NCI-H510A treated with DMSO at 0.1 percent for 48 hours (cell line): ENCODE results near the gene PRKN.
"Not testable (repeated sequence)": the region's sequence is repeated elsewhere in the genome, so short reads cannot be mapped to it uniquely, and the experiment has no call there.

ENCODE experiments used
- DNase-seq: peaks from one replicate; lab custom pipeline; 2025; lab: John Stamatoyannopoulos, UW

The PRKN gene

DNA sequence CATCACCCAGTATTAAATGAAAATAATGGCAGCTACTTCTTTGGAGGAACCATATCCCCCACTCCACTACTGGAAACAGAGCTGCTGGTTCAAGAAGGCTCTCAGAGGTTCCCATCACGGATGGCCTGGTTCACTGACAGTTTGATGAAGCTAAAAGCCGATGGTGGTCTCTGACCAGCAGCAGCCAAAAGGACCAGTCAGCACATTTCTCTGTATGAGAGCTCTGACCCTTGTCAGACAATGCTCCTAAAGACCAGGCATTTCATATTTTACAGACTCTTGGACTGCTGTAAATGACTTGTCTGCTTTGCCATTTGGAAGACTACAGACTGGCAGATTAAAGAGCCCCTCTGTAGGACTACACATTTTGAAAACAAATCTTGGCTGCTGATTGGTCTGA, 16.6 kb downstream of the PRKN start:
- no peak for DNase-seq

DNA sequence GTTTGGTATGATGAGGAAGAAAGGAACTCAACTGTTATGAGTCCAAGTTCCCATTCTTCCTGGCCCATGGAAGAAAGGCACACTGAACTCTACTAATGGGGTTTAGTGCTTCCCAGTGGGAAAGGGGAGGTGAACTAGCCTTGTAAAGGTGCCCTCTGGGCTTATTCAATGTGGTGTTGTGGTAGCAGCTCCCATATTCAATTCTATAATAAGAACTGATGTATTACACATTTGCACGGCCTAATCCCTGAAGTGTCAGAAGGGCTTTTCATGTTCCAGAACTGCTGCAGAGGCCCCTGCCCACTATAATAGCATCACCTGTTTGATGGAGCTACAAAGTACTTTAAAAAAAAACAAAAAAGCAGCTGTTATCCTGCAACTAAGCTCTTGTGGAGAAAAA, 17.1 kb downstream of the PRKN start:
- no peak for DNase-seq

DNA sequence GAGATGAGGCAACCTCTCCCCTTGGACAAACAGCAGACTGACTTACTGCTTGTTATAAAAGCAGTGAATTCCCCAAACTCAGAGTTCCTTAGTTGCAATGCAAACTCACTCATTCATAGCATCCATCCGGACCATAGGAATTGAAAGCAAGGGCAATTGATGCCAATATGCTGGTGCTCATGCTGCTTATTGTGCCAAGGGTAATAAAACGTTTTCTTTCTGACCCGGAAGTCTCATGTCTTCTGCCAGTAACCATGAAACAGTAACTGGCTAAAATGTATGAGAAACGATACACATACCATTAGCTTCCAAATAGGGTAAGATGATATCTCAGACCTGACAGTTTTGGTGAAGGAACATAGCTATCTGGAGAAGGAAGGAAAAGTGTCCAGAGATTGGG, 18.1 kb downstream of the PRKN start:
- no peak for DNase-seq

- DNase-seq = no peak
These were observed 18.6 kb downstream of the PRKN start for GRCh38 chr6:162708971-162709370.

- no peak for DNase-seq
These were observed 21.3 kb downstream of the PRKN start for GRCh38 chr6:162706232-162706631.

DNA sequence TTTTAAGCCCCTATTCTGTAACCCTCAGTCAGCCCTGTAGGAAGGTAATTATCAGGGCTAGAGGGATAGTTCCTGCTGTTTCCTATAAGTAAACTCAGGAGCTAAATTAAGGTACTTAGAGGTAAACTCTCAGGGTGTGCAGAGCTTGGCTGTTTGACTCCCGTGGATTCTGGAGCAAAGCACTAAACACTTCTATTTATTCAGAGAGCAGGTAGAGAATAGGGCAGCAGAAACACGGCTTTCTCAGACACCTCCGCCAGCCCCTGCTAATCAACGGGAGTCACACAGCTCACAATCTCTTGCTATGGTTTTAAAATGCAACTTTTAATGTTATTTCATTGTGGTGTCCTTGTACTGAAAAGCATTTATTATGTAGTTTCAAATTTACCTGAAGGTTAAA, 21.8 kb downstream of the PRKN start:
- DNase-seq = no peak

GRCh38 chr6:162704001-162704400, 23.6 kb downstream of the PRKN start:
- no peak for DNase-seq

GRCh38 chr6:162702446-162702845, 25.1 kb downstream of the PRKN start:
- no peak for DNase-seq

- DNase-seq = no peak
These were observed 26.0 kb downstream of the PRKN start for GRCh38 chr6:162701551-162701950.

DNA sequence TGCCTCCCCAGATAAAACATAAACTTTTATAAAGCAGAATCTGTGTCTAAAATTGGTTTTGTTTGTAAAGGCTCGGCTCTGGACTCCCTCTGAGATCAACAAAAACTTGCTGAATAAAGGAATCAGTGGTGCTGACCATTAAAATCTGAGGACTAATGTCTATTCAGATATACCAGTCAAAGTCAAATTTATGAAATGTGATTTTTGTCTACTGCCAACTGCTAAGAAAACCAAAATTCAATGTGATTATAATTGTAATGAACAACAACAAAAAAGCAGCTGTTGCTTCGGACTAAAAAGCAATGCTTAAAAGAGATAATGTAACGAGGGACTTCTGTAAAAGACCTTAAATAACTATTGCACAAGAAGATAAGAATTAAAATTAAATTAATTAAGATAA, 26.6 kb downstream of the PRKN start:
- DNase-seq = no peak

- DNase-seq = no peak
These were observed 27.6 kb downstream of the PRKN start for GRCh38 chr6:162699961-162700360.

- no peak for DNase-seq
These were observed 29.1 kb downstream of the PRKN start for GRCh38 chr6:162698440-162698839.

DNA sequence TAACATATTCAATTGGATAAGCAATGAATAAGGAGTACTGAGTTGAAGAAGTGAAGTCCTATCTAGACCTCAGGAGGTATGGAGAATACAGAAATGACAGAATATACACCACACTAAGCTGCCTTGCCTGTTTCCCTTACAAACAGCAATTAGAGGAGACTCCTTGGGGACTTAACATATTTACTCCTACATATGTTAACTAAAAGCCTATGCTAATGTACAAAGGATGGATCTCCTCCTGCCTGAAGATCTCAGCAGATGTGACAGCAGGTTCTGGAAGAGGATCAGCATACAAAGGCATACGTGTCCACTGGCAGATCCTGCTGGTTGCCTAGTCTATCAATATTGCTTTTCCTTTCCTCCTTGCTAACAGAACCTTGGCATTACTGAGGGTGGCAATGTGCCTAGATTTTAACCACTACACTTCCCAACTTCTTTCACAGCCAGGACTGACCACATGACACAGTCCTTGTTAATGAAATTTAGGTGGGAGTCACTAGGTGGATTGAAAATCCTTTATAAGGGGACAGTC, 29.6 kb downstream of the PRKN start:
- DNase-seq = no peak

DNA sequence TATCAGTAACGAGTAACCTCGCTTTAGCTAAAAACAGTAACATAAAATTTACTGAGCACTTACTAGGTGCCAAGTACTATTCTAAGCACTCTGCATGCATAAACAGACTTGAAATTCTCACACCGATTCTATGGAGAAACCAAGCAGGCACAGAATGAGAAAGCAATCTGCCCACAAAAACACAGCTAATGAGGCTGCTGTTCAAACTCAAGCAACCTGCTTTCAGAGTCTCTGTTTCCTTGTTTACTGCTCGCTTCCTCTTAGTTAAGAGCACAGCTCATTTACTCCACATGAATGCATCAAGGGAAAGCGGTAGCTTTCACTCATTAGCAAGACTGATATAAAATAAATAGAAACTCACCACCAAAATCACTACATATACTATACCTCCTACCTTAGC, 37.4 kb downstream of the PRKN start:
- no peak for DNase-seq

DNA sequence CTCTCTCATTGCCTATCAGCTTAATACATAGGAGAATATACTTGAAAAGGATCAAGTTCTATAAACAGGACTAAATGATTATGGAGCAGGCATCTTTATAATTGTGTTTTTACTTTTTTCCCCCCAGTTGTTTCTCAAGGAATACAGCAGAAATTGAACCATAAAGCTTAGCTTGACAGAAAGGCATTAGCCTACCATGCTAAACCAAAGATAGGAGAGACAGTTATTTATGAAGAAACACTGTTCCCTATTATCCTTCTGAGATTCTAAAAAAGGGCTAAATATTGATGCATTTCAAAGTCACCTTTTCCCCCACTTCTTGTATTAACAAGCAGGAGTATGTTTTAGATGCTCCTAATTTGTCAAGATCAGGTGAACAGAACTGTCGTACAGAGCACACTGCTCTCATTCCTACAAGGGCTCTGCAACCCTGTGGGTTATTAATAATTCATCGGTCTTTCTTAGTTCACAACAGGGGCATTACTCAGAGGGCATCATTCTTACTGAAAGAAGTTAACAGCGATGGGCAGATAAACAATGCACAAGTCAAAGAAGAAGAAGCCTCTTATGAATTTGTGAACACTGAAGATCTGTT, 38.7 kb downstream of the PRKN start:
- no peak for DNase-seq

- DNase-seq = no peak
These were observed 42.0 kb downstream of the PRKN start for GRCh38 chr6:162685586-162685985.

DNA sequence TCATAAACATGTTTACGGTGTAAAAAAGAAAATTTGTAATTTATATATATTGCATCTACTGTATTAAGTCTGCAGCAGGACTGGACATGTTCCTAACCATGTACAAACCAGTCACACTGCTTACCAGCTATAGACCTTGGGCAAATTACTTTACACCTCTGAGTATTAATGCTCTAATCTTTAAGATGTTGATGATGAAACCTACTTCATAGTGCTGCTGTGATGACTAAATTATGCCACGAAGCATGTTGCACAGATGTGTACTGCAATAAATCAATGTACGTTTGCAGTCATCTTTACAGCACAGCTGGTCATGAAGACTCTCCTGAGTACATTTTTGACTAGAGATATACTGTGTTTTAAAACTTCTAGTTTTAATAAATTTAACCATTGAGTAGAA, 42.6 kb downstream of the PRKN start:
- no peak for DNase-seq

DNA sequence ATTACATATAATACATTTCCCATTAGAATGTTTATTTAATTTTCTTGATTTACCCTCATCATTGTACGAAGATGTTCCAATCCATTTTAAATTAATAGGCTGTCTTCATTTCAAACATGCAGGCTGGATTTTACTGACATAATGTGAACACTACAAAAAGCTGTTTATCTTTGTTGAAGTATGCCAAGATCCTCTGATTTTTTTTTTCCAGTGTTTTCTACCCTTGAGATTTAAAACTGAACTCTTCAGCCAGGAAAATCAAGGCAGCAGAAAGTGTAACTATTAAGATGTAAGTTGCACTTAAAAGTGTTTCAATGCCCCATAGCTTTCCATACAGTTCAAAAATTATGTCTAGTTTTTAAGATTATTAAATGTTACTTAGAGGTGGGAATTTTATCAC, 43.5 kb downstream of the PRKN start:
- no peak for DNase-seq

- DNase-seq = no peak
These were observed 44.4 kb downstream of the PRKN start for GRCh38 chr6:162683135-162683534.

DNA sequence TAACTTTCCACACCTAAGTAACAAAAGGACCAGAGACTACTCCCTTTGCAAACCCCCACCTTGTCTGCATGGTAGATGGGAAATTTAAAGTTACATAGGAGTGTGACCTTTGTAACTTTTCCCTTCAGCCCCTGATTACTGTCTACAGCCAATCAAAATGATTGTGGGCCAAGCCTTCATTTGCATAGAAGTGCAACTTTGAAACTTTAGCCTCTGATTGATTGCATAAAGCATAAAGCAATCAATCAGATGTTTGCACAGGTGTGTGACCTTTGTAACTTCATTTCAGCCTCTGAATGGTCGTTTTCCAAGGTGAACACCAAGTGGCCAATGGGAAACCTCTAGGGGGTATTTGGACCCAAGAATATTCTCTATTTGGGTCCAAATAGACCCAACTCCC, 46.1 kb downstream of the PRKN start:
- no peak for DNase-seq

- DNase-seq = no peak
These were observed 46.7 kb downstream of the PRKN start for GRCh38 chr6:162680871-162681270.

- DNase-seq = no peak
These were observed 47.2 kb downstream of the PRKN start for GRCh38 chr6:162680367-162680766.

GRCh38 chr6:162679681-162680080, 47.9 kb downstream of the PRKN start:
- no peak for DNase-seq

GRCh38 chr6:162678896-162679295, 48.7 kb downstream of the PRKN start:
- not testable (repeated sequence) for DNase-seq

DNA sequence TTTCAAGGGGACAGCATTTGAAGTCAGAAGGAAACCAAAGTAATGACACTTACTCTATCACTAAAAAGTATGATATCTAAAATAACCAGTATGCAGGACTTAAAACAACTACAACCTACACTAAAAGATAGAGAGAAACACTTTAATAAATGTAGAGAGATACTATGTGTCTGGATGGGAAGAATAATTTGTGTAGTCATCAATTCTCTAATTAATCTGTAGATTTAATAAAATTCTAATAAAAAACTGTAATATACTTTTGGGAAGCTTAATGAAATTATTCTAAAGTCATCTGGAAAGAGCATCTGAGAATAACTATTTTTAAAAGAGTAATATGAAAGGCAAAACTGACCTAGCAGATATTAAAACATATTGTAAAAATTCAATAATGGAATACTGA, 52.1 kb downstream of the PRKN start:
- no peak for DNase-seq
